ENCODE results near the gene RCE1. TPM values are rescaled to one million over a fixed set of nuclear protein-coding genes. Genes with fewer than 3 reads are reported as not detected.
A peak's percentile ranks its signal among the peaks of the same experiment; 100 is the strongest.

Gene RCE1
- total and polyA plus RNA-seq, 2 donors, result 12.2 to 18.7 TPM

GRCh38 chr11:66849501-66850234 is 6.4 kb downstream of the RCE1 start:
- H3K27ac ChIP-seq (ENCODE audit: low read depth), result no peak overlapping the region
- no peaks in the 10 kb centered on the region for H3K36me3 ChIP-seq (ENCODE audit: insufficient read depth)
- 92% methylated on average over 22 of the region's 22 CpGs for WGBS
- H3K4me3 ChIP-seq (ENCODE audit: low read depth, low read length), result no peak overlapping the region
- no peak for DNase-seq (ENCODE audit: extremely low spot score)
- no peaks in the 10 kb centered on the region for H3K4me1 ChIP-seq (ENCODE audit: insufficient read depth)

GRCh38 chr11:66850235-66850587 is 7.0 kb downstream of the RCE1 start:
- WGBS, result 91% methylated on average over 10 of the region's 10 CpGs
- no peak for DNase-seq (ENCODE audit: extremely low spot score)
- Histone ChIP-seq H3K36me3 (ENCODE audit: insufficient read depth) (no peaks in the 10 kb centered on the region), H3K27ac (ENCODE audit: low read depth) (no peak overlapping the region), H3K4me1 (ENCODE audit: insufficient read depth) (no peaks in the 10 kb centered on the region), H3K4me3 (ENCODE audit: low read depth, low read length) (no peak overlapping the region)

GRCh38 chr11:66850588-66851238 is 7.5 kb downstream of the RCE1 start:
- no peak overlapping the region for H3K27ac ChIP-seq (ENCODE audit: low read depth)
- H3K4me1 ChIP-seq (ENCODE audit: insufficient read depth), result no peaks in the 10 kb centered on the region
- no peaks in the 10 kb centered on the region for H3K36me3 ChIP-seq (ENCODE audit: insufficient read depth)
- DNase-seq (ENCODE audit: extremely low spot score), result no peak
- no peak overlapping the region for H3K4me3 ChIP-seq (ENCODE audit: low read depth, low read length)
- WGBS, result 90% methylated on average over 23 of the region's 23 CpGs

- DNase-seq (ENCODE audit: extremely low spot score), result no peak
- Histone ChIP-seq H3K27ac (ENCODE audit: low read depth) (no peak overlapping the region), H3K4me1 (ENCODE audit: insufficient read depth) (no peaks in the 10 kb centered on the region), H3K36me3 (ENCODE audit: insufficient read depth) (no peaks in the 10 kb centered on the region), H3K4me3 (ENCODE audit: low read depth, low read length) (no peak overlapping the region)
- WGBS, result 89% methylated on average over 4 of the region's 4 CpGs
These were observed 8.0 kb downstream of the RCE1 start for GRCh38 chr11:66851239-66851596.

- Histone ChIP-seq H3K4me1 (ENCODE audit: insufficient read depth) (no peaks in the 10 kb centered on the region), H3K27ac (ENCODE audit: low read depth) (no peak overlapping the region), H3K36me3 (ENCODE audit: insufficient read depth) (no peaks in the 10 kb centered on the region), H3K4me3 (ENCODE audit: low read depth, low read length) (no peak overlapping the region)
- no peak for DNase-seq (ENCODE audit: extremely low spot score)
- 74% methylated on average over 26 of the region's 26 CpGs for WGBS
These were observed 8.6 kb downstream of the RCE1 start for GRCh38 chr11:66851698-66852465.

GRCh38 chr11:66852466-66853241 is 9.4 kb downstream of the RCE1 start:
- Histone ChIP-seq H3K4me1 (ENCODE audit: insufficient read depth) (no peaks in the 10 kb centered on the region), H3K27ac (ENCODE audit: low read depth) (no peak overlapping the region), H3K36me3 (ENCODE audit: insufficient read depth) (no peaks in the 10 kb centered on the region), H3K4me3 (ENCODE audit: low read depth, low read length) (no peak overlapping the region)
- 90% methylated on average over 26 of the region's 26 CpGs for WGBS
- no peak for DNase-seq (ENCODE audit: extremely low spot score)

GRCh38 chr11:66853242-66854229 is 10.3 kb downstream of the RCE1 start:
- H3K27ac ChIP-seq (ENCODE audit: low read depth), result no peak overlapping the region
- 88% methylated on average over 26 of the region's 26 CpGs for WGBS
- no peak for DNase-seq (ENCODE audit: extremely low spot score)
- H3K36me3 ChIP-seq (ENCODE audit: insufficient read depth), result no peaks in the 10 kb centered on the region
- H3K4me1 ChIP-seq (ENCODE audit: insufficient read depth), result no peaks in the 10 kb centered on the region
- no peak overlapping the region for H3K4me3 ChIP-seq (ENCODE audit: low read depth, low read length)

- H3K4me1 ChIP-seq (ENCODE audit: insufficient read depth), result no peaks in the 10 kb centered on the region
- H3K4me3 ChIP-seq (ENCODE audit: low read depth, low read length), result no peak overlapping the region
- WGBS, result 95% methylated on average over 12 of the region's 12 CpGs
- DNase-seq (ENCODE audit: extremely low spot score), result no peak
- no peaks in the 10 kb centered on the region for H3K36me3 ChIP-seq (ENCODE audit: insufficient read depth)
- H3K27ac ChIP-seq (ENCODE audit: low read depth), result no peak overlapping the region
These were observed 11.0 kb downstream of the RCE1 start for GRCh38 chr11:66854231-66854661.

GRCh38 chr11:66854729-66855211 is 11.5 kb downstream of the RCE1 start:
- Histone ChIP-seq H3K4me1 (ENCODE audit: insufficient read depth) (no peaks in the 10 kb centered on the region), H3K36me3 (ENCODE audit: insufficient read depth) (no peaks in the 10 kb centered on the region), H3K27ac (ENCODE audit: low read depth) (no peak overlapping the region), H3K4me3 (ENCODE audit: low read depth, low read length) (no peak overlapping the region)
- no peak for DNase-seq (ENCODE audit: extremely low spot score)
- WGBS, result 95% methylated on average over 15 of the region's 15 CpGs

GRCh38 chr11:66855574-66856495 is 12.6 kb downstream of the RCE1 start:
- WGBS, result 4% methylated on average over 51 of the region's 51 CpGs
- peak; percentile 64 for DNase-seq (ENCODE audit: extremely low spot score)
- no peaks in the 10 kb centered on the region for H3K4me1 ChIP-seq (ENCODE audit: insufficient read depth)
- peak overlapping the region; percentile 53 for H3K4me3 ChIP-seq (ENCODE audit: low read depth, low read length)
- H3K36me3 ChIP-seq (ENCODE audit: insufficient read depth), result no peaks in the 10 kb centered on the region
- H3K27ac ChIP-seq (ENCODE audit: low read depth), result peak overlapping the region; percentile 83

GRCh38 chr11:66856496-66857233 is 13.4 kb downstream of the RCE1 start, which contains the start of gene LRFN4:
Gene LRFN4, plus strand, starts transcription at chr11:66857064. Its CDS starts 681 bp downstream, at chr11:66857745.
- no peaks in the 10 kb centered on the region for H3K4me1 ChIP-seq (ENCODE audit: insufficient read depth)
- WGBS, result under 1% methylated on average over 102 of the region's 103 CpGs
- DNase-seq (ENCODE audit: extremely low spot score), result no peak

More at GRCh38 chr11:66856496-66857233, 13.4 kb downstream of the RCE1 start, which contains the start of gene LRFN4:
- Histone ChIP-seq H3K4me3 (ENCODE audit: low read depth, low read length) (peak within 1 kb of the TSS; percentile 53), H3K36me3 (ENCODE audit: insufficient read depth) (no peaks in the 10 kb centered on the region), H3K27ac (ENCODE audit: low read depth) (peak within 1 kb of the TSS; percentile 83)

All from urinary bladder (tissue), 4 donors.